ENCODE measurements around the gene SMAD2. TPM values are rescaled to one million over a fixed set of nuclear protein-coding genes. Genes with fewer than 3 reads are reported as not detected.
A peak's percentile ranks its signal among the peaks of the same experiment; 100 is the strongest.

SMAD2 gene
- total and polyA plus RNA-seq, 2 experiments from 2014 or later, result 30.9 to 90.7 TPM

DNA sequence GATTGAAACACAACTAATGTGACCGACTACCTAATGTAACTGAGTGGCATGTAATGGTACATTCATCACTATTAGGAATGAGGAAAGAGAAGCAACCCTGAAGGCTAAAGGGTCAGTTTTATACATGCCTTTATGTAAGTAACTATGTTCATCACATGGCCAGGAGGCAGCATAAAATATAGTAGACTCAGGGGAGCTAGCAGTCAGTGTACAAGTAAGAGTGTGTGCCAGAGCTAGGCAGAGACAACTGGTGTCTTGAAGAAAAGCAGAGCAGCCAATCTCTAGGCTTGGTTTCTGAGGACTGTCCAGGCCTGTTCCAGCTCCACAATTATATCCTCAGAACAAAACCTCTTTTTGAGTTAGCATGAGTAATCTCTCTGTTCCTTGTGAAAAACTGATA lies 18.1 kb downstream of the SMAD2 start:
- Histone ChIP-seq H3K4me1 (ENCODE audit: insufficient read depth) (peaks cover 44% of the 10 kb centered on the region), H3K79me2 (replicated peaks; ENCODE audit: insufficient read depth) (peaks cover 100% of the 10 kb centered on the region), H4K20me1 (replicated peaks; ENCODE audit: insufficient read depth) (peaks cover 27% of the 10 kb centered on the region), H3K36me3 (ENCODE audit: insufficient read depth) (no peaks in the 10 kb centered on the region), H3K27me3 (ENCODE audit: insufficient read depth) (no peaks in the 10 kb centered on the region), H3F3A (replicated peaks; ENCODE audit: low read depth) (no peaks in the 10 kb centered on the region), H3K4me2 (no peak overlapping the region), H3K9me2 (ENCODE audit: insufficient read depth) (no peaks in the 10 kb centered on the region), H3K27ac (ENCODE audit: low read depth) (peak overlapping the region; percentile 18; the same call in 1 of the 2 replicates), H3K4me3 (no peak overlapping the region), H2AFZ (no peak overlapping the region)
- Mint-ChIP-seq H3K27me3 (ENCODE audit: insufficient read depth, low read depth, poor library complexity) (no peaks in the 10 kb centered on the region), H3K4me1 (peaks cover 62% of the 10 kb centered on the region), H3K9me3 (no peaks in the 10 kb centered on the region; the same call in 2 of the 3 replicates), H3K36me3 (ENCODE audit: low read depth) (peaks cover 8% of the 10 kb centered on the region), H3K27ac (no peak overlapping the region), H3K4me3 (no peak overlapping the region)
- DNase-seq (ENCODE audit: low spot score), result no peak
- no peak for TF ChIP-seq POLR2AphosphoS5 (IDR thresholded peaks at IDR 0.05; ENCODE audit: low read depth)
- TF ChIP-seq, protein P1, sequence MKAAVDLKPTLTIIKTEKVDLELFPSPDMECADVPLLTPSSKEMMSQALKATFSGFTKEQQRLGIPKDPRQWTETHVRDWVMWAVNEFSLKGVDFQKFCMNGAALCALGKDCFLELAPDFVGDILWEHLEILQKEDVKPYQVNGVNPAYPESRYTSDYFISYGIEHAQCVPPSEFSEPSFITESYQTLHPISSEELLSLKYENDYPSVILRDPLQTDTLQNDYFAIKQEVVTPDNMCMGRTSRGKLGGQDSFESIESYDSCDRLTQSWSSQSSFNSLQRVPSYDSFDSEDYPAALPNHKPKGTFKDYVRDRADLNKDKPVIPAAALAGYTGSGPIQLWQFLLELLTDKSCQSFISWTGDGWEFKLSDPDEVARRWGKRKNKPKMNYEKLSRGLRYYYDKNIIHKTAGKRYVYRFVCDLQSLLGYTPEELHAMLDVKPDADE (IDR thresholded peaks at IDR 0.05), result no peak
- no peak for TF ChIP-seq JUNB (IDR thresholded peaks at IDR 0.05; ENCODE audit: unreplicated experiment)
- TF ChIP-seq, protein P2, sequence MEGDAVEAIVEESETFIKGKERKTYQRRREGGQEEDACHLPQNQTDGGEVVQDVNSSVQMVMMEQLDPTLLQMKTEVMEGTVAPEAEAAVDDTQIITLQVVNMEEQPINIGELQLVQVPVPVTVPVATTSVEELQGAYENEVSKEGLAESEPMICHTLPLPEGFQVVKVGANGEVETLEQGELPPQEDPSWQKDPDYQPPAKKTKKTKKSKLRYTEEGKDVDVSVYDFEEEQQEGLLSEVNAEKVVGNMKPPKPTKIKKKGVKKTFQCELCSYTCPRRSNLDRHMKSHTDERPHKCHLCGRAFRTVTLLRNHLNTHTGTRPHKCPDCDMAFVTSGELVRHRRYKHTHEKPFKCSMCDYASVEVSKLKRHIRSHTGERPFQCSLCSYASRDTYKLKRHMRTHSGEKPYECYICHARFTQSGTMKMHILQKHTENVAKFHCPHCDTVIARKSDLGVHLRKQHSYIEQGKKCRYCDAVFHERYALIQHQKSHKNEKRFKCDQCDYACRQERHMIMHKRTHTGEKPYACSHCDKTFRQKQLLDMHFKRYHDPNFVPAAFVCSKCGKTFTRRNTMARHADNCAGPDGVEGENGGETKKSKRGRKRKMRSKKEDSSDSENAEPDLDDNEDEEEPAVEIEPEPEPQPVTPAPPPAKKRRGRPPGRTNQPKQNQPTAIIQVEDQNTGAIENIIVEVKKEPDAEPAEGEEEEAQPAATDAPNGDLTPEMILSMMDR (conservative IDR thresholded peaks at IDR 0.05; ENCODE audit: low read depth in 2 of 2), result no peak
- no peak for TF ChIP-seq NANOG (IDR thresholded peaks at IDR 0.05; ENCODE audit: borderline replicate concordance)
- ATAC-seq, result peak; percentile 49

DNA sequence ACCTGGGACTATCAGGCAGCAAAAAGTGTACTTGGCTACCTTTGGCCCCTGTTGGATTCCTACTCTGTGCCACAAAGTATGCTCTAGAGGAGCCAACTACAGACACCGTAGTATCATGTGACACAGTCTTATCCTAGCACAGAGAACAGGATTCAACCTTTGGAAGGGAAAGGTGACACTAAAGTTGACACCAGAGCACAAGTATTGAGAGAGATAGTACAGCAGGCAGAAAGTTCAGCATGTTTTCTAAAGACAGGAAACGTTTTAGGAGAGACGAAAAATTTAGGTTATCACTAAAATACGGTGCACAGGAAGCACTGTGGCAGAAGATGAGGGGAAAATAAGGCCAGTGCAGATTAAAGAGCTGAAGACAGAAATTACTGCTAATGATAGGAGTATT lies 18.6 kb downstream of the SMAD2 start:
- Mint-ChIP-seq H3K4me3 (no peak overlapping the region), H3K27ac (no peak overlapping the region), H3K4me1 (peaks cover 57% of the 10 kb centered on the region), H3K9me3 (peaks cover 4% of the 10 kb centered on the region), H3K36me3 (ENCODE audit: low read depth) (peaks cover 13% of the 10 kb centered on the region), H3K27me3 (ENCODE audit: insufficient read depth, low read depth, poor library complexity) (no peaks in the 10 kb centered on the region)
- H3K4me3 ChIP-seq, result no peak overlapping the region
- peaks cover 31% of the 10 kb centered on the region for H4K20me1 ChIP-seq (replicated peaks; ENCODE audit: insufficient read depth)
- H3K4me2 ChIP-seq, result no peak overlapping the region
- ATAC-seq, result peak; percentile 50
- H3K9me2 ChIP-seq (ENCODE audit: insufficient read depth), result no peaks in the 10 kb centered on the region
- no peak overlapping the region for H2AFZ ChIP-seq
- H3K27me3 ChIP-seq (ENCODE audit: insufficient read depth), result no peaks in the 10 kb centered on the region
- DNase-seq (ENCODE audit: low spot score), result no peak
- H3K79me2 ChIP-seq (replicated peaks; ENCODE audit: insufficient read depth), result peaks cover 100% of the 10 kb centered on the region
- no peaks in the 10 kb centered on the region for H3K36me3 ChIP-seq (ENCODE audit: insufficient read depth)
- H3F3A ChIP-seq (replicated peaks; ENCODE audit: low read depth), result no peaks in the 10 kb centered on the region
- no peak overlapping the region for H3K27ac ChIP-seq (ENCODE audit: low read depth)
- peaks cover 40% of the 10 kb centered on the region for H3K4me1 ChIP-seq (ENCODE audit: insufficient read depth)
- TF ChIP-seq, protein P1 (IDR thresholded peaks at IDR 0.05), result no peak
- TF ChIP-seq, protein P3, sequence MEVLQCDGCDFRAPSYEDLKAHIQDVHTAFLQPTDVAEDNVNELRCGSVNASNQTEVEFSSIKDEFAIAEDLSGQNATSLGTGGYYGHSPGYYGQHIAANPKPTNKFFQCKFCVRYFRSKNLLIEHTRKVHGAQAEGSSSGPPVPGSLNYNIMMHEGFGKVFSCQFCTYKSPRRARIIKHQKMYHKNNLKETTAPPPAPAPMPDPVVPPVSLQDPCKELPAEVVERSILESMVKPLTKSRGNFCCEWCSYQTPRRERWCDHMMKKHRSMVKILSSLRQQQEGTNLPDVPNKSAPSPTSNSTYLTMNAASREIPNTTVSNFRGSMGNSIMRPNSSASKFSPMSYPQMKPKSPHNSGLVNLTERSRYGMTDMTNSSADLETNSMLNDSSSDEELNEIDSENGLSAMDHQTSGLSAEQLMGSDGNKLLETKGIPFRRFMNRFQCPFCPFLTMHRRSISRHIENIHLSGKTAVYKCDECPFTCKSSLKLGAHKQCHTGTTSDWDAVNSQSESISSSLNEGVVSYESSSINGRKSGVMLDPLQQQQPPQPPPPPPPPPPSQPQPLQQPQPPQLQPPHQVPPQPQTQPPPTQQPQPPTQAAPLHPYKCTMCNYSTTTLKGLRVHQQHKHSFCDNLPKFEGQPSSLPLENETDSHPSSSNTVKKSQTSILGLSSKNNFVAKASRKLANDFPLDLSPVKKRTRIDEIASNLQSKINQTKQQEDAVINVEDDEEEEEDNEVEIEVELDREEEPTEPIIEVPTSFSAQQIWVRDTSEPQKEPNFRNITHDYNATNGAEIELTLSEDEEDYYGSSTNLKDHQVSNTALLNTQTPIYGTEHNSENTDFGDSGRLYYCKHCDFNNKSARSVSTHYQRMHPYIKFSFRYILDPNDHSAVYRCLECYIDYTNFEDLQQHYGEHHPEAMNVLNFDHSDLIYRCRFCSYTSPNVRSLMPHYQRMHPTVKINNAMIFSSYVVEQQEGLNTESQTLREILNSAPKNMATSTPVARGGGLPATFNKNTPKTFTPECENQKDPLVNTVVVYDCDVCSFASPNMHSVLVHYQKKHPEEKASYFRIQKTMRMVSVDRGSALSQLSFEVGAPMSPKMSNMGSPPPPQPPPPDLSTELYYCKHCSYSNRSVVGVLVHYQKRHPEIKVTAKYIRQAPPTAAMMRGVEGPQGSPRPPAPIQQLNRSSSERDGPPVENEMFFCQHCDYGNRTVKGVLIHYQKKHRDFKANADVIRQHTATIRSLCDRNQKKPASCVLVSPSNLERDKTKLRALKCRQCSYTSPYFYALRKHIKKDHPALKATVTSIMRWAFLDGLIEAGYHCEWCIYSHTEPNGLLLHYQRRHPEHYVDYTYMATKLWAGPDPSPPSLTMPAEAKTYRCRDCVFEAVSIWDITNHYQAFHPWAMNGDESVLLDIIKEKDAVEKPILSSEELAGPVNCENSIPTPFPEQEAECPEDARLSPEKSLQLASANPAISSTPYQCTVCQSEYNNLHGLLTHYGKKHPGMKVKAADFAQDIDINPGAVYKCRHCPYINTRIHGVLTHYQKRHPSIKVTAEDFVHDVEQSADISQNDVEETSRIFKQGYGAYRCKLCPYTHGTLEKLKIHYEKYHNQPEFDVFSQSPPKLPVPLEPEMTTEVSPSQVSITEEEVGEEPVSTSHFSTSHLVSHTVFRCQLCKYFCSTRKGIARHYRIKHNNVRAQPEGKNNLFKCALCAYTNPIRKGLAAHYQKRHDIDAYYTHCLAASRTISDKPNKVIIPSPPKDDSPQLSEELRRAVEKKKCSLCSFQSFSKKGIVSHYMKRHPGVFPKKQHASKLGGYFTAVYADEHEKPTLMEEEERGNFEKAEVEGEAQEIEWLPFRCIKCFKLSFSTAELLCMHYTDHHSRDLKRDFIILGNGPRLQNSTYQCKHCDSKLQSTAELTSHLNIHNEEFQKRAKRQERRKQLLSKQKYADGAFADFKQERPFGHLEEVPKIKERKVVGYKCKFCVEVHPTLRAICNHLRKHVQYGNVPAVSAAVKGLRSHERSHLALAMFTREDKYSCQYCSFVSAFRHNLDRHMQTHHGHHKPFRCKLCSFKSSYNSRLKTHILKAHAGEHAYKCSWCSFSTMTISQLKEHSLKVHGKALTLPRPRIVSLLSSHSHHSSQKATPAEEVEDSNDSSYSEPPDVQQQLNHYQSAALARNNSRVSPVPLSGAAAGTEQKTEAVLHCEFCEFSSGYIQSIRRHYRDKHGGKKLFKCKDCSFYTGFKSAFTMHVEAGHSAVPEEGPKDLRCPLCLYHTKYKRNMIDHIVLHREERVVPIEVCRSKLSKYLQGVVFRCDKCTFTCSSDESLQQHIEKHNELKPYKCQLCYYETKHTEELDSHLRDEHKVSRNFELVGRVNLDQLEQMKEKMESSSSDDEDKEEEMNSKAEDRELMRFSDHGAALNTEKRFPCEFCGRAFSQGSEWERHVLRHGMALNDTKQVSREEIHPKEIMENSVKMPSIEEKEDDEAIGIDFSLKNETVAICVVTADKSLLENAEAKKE (CRISPR knock-in tag; IDR thresholded peaks at IDR 0.05), result no peak
- TF ChIP-seq ZNF114 (CRISPR knock-in tag; IDR thresholded peaks at IDR 0.05), result no peak
- no peak for TF ChIP-seq EZH2 (IDR thresholded peaks at IDR 0.05; ENCODE audit: low read depth, unreplicated experiment)
- no peak for TF ChIP-seq POLR2AphosphoS5 (IDR thresholded peaks at IDR 0.05; ENCODE audit: low read depth)

Measured in GM23338 (cell line).